ENCODE results near the gene TRIO. TPM values are rescaled to one million over a fixed set of nuclear protein-coding genes. Genes with fewer than 3 reads are reported as not detected.

The TRIO gene
- polyA plus RNA-seq, 3 donors: 1.7 to 45.8 (median 2.1) TPM

GRCh38 chr5:14257995-14258403 lies 114.9 kb downstream of the TRIO start:
- peaks cover 0 to 4% (median 0%) of the 10 kb centered on the region in 3 donors for H3K27me3 Mint-ChIP-seq (ENCODE audit: low read depth in 3 of 3)
- peaks cover 30% of the 10 kb centered on the region for H3K4me1 Mint-ChIP-seq
- peaks cover 21 to 27% of the 10 kb centered on the region in 2 donors for H3K9me3 ChIP-seq (replicated peaks in 1 of 2; ENCODE audit: control insufficient read depth in 1 of 2, insufficient read depth in 1 of 2, low read length in 2 of 2)
- no peak overlapping the region for H3K4me3 Mint-ChIP-seq
- peaks cover 4 to 5% of the 10 kb centered on the region in 2 donors for H3K4me1 ChIP-seq (ENCODE audit: control insufficient read depth in 1 of 2, insufficient read depth in 2 of 2, low read length in 2 of 2)
- no peak overlapping the region for H3K27ac Mint-ChIP-seq
- no peak for TF ChIP-seq CTCF (IDR thresholded peaks at IDR 0.05)
- peaks cover 9 to 18% (median 14%) of the 10 kb centered on the region in 7 donors for H3K9me3 Mint-ChIP-seq
- no peak overlapping the region for H3K4me2 ChIP-seq (replicated peaks; ENCODE audit: extremely low read depth, low read length, poor library complexity, severe bottlenecking)
- H4K20me1 ChIP-seq (ENCODE audit: insufficient read depth, low read length): peaks cover 75% of the 10 kb centered on the region
- intact Hi-C loops (cut with micrococcal nuclease): loop anchor here in 1 of 2 donors (10.0 kb wide), 1 partner anchor 103 kb away; no protein-coding TSS in a partner anchor
- no peak overlapping the region for H3K27ac ChIP-seq (ENCODE audit: low read depth in 1 of 2, low read length in 2 of 2)
- no CpG with 5 or more reads among the region's 7 CpGs for WGBS (ENCODE audit: insufficient coverage)
- no peak for DNase-seq
- peaks cover 71% of the 10 kb centered on the region for H3K79me2 ChIP-seq (ENCODE audit: insufficient read depth, low read length)
- H3K9ac ChIP-seq (ENCODE audit: insufficient read depth, low read length, poor library complexity, severe bottlenecking): no peak overlapping the region
- H3K36me3 ChIP-seq (replicated peaks in 1 of 2; ENCODE audit: control insufficient read depth in 1 of 2, insufficient read depth in 2 of 2, low read length in 2 of 2): no peaks in the 10 kb centered on the region
- H3K36me3 Mint-ChIP-seq: peaks cover 4 to 7% of the 10 kb centered on the region in 2 donors
- no peaks in the 10 kb centered on the region for H3K27me3 ChIP-seq (ENCODE audit: control insufficient read depth in 2 of 2, insufficient read depth in 2 of 2, low read length in 2 of 2)
- no peak overlapping the region for H2AFZ ChIP-seq (ENCODE audit: insufficient read depth, low read depth, low read length, poor library complexity, severe bottlenecking)
- no peak overlapping the region for H3K4me3 ChIP-seq (replicated peaks in 1 of 3; ENCODE audit: low read depth in 2 of 3, low read length in 3 of 3)

- Mint-ChIP-seq H3K9me3 (peaks cover 6 to 18% (median 14%) of the 10 kb centered on the region in 7 donors), H3K27me3 (ENCODE audit: low read depth in 3 of 3) (peaks cover 0 to 4% (median 0%) of the 10 kb centered on the region in 3 donors), H3K4me3 (no peak overlapping the region), H3K36me3 (peaks cover 4 to 7% of the 10 kb centered on the region in 2 donors), H3K4me1 (peaks cover 30% of the 10 kb centered on the region), H3K27ac (peak overlapping the region in 2 of 7 donors; percentile 24 to 42)
- no peak overlapping the region for H2AFZ ChIP-seq (ENCODE audit: insufficient read depth, low read depth, low read length, poor library complexity, severe bottlenecking)
- DNase-seq: no peak
- H3K27ac ChIP-seq (ENCODE audit: low read depth in 1 of 2, low read length in 2 of 2): no peak overlapping the region
- H4K20me1 ChIP-seq (ENCODE audit: insufficient read depth, low read length): peaks cover 83% of the 10 kb centered on the region
- H3K4me1 ChIP-seq (ENCODE audit: control insufficient read depth in 1 of 2, insufficient read depth in 2 of 2, low read length in 2 of 2): peaks cover 4 to 5% of the 10 kb centered on the region in 2 donors
- no peaks in the 10 kb centered on the region for H3K36me3 ChIP-seq (replicated peaks in 1 of 2; ENCODE audit: control insufficient read depth in 1 of 2, insufficient read depth in 2 of 2, low read length in 2 of 2)
- no peak for TF ChIP-seq CTCF (IDR thresholded peaks at IDR 0.05)
- 30% methylated on average over 10 of the region's 11 CpGs for WGBS (ENCODE audit: insufficient coverage)
- H3K9ac ChIP-seq (ENCODE audit: insufficient read depth, low read length, poor library complexity, severe bottlenecking): no peak overlapping the region
- H3K79me2 ChIP-seq (ENCODE audit: insufficient read depth, low read length): peaks cover 71% of the 10 kb centered on the region
- H3K27me3 ChIP-seq (ENCODE audit: control insufficient read depth in 2 of 2, insufficient read depth in 2 of 2, low read length in 2 of 2): no peaks in the 10 kb centered on the region
- no peak overlapping the region for H3K4me3 ChIP-seq (replicated peaks in 1 of 3; ENCODE audit: low read depth in 2 of 3, low read length in 3 of 3)
- H3K4me2 ChIP-seq (replicated peaks; ENCODE audit: extremely low read depth, low read length, poor library complexity, severe bottlenecking): no peak overlapping the region
- intact Hi-C loops (cut with micrococcal nuclease): loop anchor here in 1 of 2 donors (10.0 kb wide), 1 partner anchor 104 kb away; no protein-coding TSS in a partner anchor
- peaks cover 17 to 27% of the 10 kb centered on the region in 2 donors for H3K9me3 ChIP-seq (replicated peaks in 1 of 2; ENCODE audit: control insufficient read depth in 1 of 2, insufficient read depth in 1 of 2, low read length in 2 of 2)
These were observed 115.7 kb downstream of the TRIO start for GRCh38 chr5:14258840-14259239.

Measured in CD14-positive monocyte (primary cell).